ENCODE measurements around the gene NT5C3B. TPM values are rescaled to one million over a fixed set of nuclear protein-coding genes. Genes with fewer than 3 reads are reported as not detected.

Gene NT5C3B
- total and polyA plus RNA-seq, 2 donors (not counting 1 experiment from before 2014, with no cell fraction given), result 49.6 to 50.1 TPM

DNA sequence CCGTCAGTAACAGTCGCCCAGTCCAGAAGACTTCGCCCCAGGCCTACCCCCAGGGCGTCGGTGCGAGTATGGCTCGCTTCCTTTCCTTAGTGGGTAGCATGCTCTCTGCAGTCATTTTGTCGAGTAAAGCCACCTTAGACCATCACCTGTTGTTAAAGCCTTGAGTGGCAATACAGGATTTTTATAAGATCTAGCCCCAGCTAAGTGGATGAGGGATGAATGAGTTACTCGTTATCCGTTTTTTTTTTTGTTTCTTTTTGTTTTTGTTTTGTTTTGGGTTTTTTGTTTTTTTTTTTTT, 29.5 kb upstream of the NT5C3B start:
- ChIA-PET POLR2A (interaction anchor here (0.5 to 2.1 kb wide), 9 partner anchors 24 to 1234 kb away, joined by 3 to 13 read pairs (median 3); partner anchors contain the start of genes DNAJC7 and EIF1), CTCF (interaction anchor here (0.6 to 1.5 kb wide), 3 partner anchors 64 to 752 kb away, joined by 3 to 4 read pairs (median 3); partner anchors contain the start of gene CNP)
- Histone ChIP-seq H2AFZ (ENCODE audit: insufficient read depth, low read depth, low read length, poor library complexity, severe bottlenecking) (peak overlapping the region; percentile 98), H3K4me1 (ENCODE audit: control insufficient read depth in 2 of 2, insufficient read depth in 2 of 2, low read length in 2 of 2) (peaks cover 24 to 27% of the 10 kb centered on the region in 2 donors), H3K27ac (ENCODE audit: low read length in 2 of 2) (peak overlapping the region in 1 of 2 donors; percentile 82), H3K9ac (ENCODE audit: low read length) (peak overlapping the region; percentile 78), H3K79me2 (ENCODE audit: control insufficient read depth, insufficient read depth, low read length) (peaks cover 51% of the 10 kb centered on the region), H3K9me3 (ENCODE audit: control extremely low read depth in 1 of 3, control insufficient read depth in 2 of 3, insufficient read depth in 1 of 3, low read length in 2 of 3) (no peaks in the 10 kb centered on the region), H3K4me2 (replicated peaks; ENCODE audit: low read depth, low read length, poor library complexity, severe bottlenecking) (peak overlapping the region; percentile 85), H3K27me3 (replicated peaks in 1 of 4; ENCODE audit: control extremely low read depth in 1 of 4, control insufficient read depth in 3 of 4, insufficient read depth in 4 of 4, low read length in 3 of 4) (no peaks in the 10 kb centered on the region), H3K36me3 (replicated peaks in 1 of 2; ENCODE audit: control extremely low read depth in 1 of 2, control insufficient read depth in 1 of 2, extremely low read depth in 1 of 2, insufficient read depth in 2 of 2, low read length in 1 of 2) (peaks cover 0 to 14% of the 10 kb centered on the region in 2 experiments), H3K4me3 (ENCODE audit: control extremely low read depth in 1 of 5, extremely low read depth in 1 of 5, insufficient read depth in 1 of 5, low read depth in 2 of 5, low read length in 4 of 5) (peak overlapping the region in 4 of 5 experiments; percentile 28 to 93 (median 81)), H4K20me1 (ENCODE audit: control insufficient read depth, insufficient read depth, low read length, poor library complexity, severe bottlenecking) (peaks cover 30% of the 10 kb centered on the region)
- DNase-seq, result no peak
- no peak for TF ChIP-seq EZH2 (IDR thresholded peaks at IDR 0.05; ENCODE audit: borderline replicate concordance, insufficient read depth, low read depth, low read length, poor library complexity, severe bottlenecking)
- TF ChIP-seq, protein P1, sequence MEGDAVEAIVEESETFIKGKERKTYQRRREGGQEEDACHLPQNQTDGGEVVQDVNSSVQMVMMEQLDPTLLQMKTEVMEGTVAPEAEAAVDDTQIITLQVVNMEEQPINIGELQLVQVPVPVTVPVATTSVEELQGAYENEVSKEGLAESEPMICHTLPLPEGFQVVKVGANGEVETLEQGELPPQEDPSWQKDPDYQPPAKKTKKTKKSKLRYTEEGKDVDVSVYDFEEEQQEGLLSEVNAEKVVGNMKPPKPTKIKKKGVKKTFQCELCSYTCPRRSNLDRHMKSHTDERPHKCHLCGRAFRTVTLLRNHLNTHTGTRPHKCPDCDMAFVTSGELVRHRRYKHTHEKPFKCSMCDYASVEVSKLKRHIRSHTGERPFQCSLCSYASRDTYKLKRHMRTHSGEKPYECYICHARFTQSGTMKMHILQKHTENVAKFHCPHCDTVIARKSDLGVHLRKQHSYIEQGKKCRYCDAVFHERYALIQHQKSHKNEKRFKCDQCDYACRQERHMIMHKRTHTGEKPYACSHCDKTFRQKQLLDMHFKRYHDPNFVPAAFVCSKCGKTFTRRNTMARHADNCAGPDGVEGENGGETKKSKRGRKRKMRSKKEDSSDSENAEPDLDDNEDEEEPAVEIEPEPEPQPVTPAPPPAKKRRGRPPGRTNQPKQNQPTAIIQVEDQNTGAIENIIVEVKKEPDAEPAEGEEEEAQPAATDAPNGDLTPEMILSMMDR (IDR thresholded peaks at IDR 0.05), result peak; percentile 6
- no peaks in the 10 kb centered on the region for H3K9me3 Mint-ChIP-seq (ENCODE audit: insufficient read depth)
- no peaks in the 10 kb centered on the region for H3K27me3 Mint-ChIP-seq
- WGBS (ENCODE audit: insufficient coverage), result 0% methylated on average over 7 of the region's 10 CpGs
- no peak overlapping the region for H3K4me3 Mint-ChIP-seq
- no peak overlapping the region for H3K27ac Mint-ChIP-seq
- intact Hi-C loops (cut with micrococcal nuclease), result loop anchor here (1.0 kb wide), 5 partner anchors 30 to 101 kb away; partner anchors contain the start of genes ACLY, CNP, ODAD4 and P3H4
- peaks cover 17% of the 10 kb centered on the region for H3K4me1 Mint-ChIP-seq
- ATAC-seq (ENCODE audit: low read depth), result no peak
